GM19438 (cell line): Measurements from ENCODE around the gene NOL4L.
"Not testable (repeated sequence)": the region's sequence is repeated elsewhere in the genome, so short reads cannot be mapped to it uniquely, and the experiment has no call there.

ENCODE experiments used
- ATAC-seq: cut with Tn5 transposase; IDR thresholded peaks from one replicate; pipeline ENCODE4 v1.9.1; 2021; ENCODE audit warnings: low read depth; ENCODE audit not compliant: unreplicated experiment

NOL4L gene

GRCh38 chr20:32436142-32436861 lies 148.8 kb downstream of the NOL4L start:
- no peak for ATAC-seq

GRCh38 chr20:32435449-32436107 lies 149.6 kb downstream of the NOL4L start:
- ATAC-seq = no peak

GRCh38 chr20:32434434-32434833 lies 150.7 kb downstream of the NOL4L start:
- no peak for ATAC-seq

GRCh38 chr20:32433311-32434021 lies 151.7 kb downstream of the NOL4L start:
- ATAC-seq = no peak

GRCh38 chr20:32432277-32432676 lies 152.9 kb downstream of the NOL4L start:
- no peak for ATAC-seq

GRCh38 chr20:32431457-32431856 lies 153.7 kb downstream of the NOL4L start:
- no peak for ATAC-seq

GRCh38 chr20:32429745-32430360 lies 155.3 kb downstream of the NOL4L start:
- ATAC-seq = no peak

GRCh38 chr20:32429343-32429742 lies 155.8 kb downstream of the NOL4L start:
- ATAC-seq = no peak

GRCh38 chr20:32427996-32428395 lies 157.1 kb downstream of the NOL4L start:
- ATAC-seq = no peak

GRCh38 chr20:32421290-32421689 lies 163.8 kb downstream of the NOL4L start:
- ATAC-seq = no peak

GRCh38 chr20:32418376-32418775 lies 166.8 kb downstream of the NOL4L start:
- no peak for ATAC-seq

- ATAC-seq = no peak
Measured at GRCh38 chr20:32416206-32416605, 168.9 kb downstream of the NOL4L start.

- ATAC-seq = no peak
Measured at GRCh38 chr20:32415494-32415893, 169.6 kb downstream of the NOL4L start.

GRCh38 chr20:32411955-32412706 lies 173.0 kb downstream of the NOL4L start:
- ATAC-seq = no peak

- not testable (repeated sequence) for ATAC-seq
Measured at GRCh38 chr20:32407131-32407750, 177.9 kb downstream of the NOL4L start.

- no peak for ATAC-seq
Measured at GRCh38 chr20:32406701-32407100, 178.4 kb downstream of the NOL4L start.

- no peak for ATAC-seq
Measured at GRCh38 chr20:32404017-32404416, 181.1 kb downstream of the NOL4L start.

- no peak for ATAC-seq
Measured at GRCh38 chr20:32400476-32400875, 184.7 kb downstream of the NOL4L start.

GRCh38 chr20:32397567-32398084 lies 187.5 kb downstream of the NOL4L start:
- ATAC-seq = no peak

- no peak for ATAC-seq
Measured at GRCh38 chr20:32396646-32397160, 188.4 kb downstream of the NOL4L start.
